ENCODE data around the gene SCARB1.

DNA sequence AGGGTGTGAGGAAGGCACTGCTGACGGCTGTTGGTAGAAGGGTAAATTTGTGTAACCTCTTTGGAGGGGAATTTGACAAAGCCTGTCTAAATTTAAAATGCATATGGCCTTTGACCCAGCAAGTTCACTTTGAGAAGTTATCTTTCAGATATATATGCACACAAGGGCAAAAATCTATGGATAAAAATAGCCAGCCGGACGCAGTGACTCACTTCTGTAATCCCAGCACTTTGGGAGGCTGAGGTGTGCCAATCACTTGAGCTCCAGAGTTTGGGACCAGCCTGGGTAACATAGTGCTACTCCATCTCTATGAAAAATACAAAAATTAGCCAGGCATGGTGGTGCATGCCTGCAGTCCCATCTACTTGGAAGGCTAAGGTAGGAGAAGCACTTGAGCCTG lies 37.3 kb upstream of the SCARB1 start:
- TF ChIP-seq, protein P1, sequence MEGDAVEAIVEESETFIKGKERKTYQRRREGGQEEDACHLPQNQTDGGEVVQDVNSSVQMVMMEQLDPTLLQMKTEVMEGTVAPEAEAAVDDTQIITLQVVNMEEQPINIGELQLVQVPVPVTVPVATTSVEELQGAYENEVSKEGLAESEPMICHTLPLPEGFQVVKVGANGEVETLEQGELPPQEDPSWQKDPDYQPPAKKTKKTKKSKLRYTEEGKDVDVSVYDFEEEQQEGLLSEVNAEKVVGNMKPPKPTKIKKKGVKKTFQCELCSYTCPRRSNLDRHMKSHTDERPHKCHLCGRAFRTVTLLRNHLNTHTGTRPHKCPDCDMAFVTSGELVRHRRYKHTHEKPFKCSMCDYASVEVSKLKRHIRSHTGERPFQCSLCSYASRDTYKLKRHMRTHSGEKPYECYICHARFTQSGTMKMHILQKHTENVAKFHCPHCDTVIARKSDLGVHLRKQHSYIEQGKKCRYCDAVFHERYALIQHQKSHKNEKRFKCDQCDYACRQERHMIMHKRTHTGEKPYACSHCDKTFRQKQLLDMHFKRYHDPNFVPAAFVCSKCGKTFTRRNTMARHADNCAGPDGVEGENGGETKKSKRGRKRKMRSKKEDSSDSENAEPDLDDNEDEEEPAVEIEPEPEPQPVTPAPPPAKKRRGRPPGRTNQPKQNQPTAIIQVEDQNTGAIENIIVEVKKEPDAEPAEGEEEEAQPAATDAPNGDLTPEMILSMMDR (IDR thresholded peaks at IDR 0.05; ENCODE audit: low read length) = no peak
- TF ChIP-seq EZH2 (IDR thresholded peaks at IDR 0.05; ENCODE audit: borderline replicate concordance, low read length) = no peak
